Mammary epithelial cell (primary cell): ENCODE measurements around the gene ISOC2.

Experiments used
- CTCF ChIP-seq, 2 donors: IDR thresholded peaks in 1 of 2; conservative IDR thresholded peaks in 1 of 2; 2 replicates each; pipeline ENCODE4 v1.5.1; 2011 to 2012; ENCODE audit warnings: inconsistent platforms in 2 of 2, low read length in 2 of 2, mild to moderate bottlenecking in 2 of 2, control low read depth in 1 of 2, low read depth in 1 of 2; ENCODE audit not compliant: insufficient read depth in 1 of 2; ENCODE audit errors: extremely low read depth in 1 of 2
- EZH2 ChIP-seq: IDR thresholded peaks from 2 replicates; pipeline ENCODE4 v1.6.1; 2012; ENCODE audit warnings: low read length, inconsistent platforms, borderline replicate concordance

DNA sequence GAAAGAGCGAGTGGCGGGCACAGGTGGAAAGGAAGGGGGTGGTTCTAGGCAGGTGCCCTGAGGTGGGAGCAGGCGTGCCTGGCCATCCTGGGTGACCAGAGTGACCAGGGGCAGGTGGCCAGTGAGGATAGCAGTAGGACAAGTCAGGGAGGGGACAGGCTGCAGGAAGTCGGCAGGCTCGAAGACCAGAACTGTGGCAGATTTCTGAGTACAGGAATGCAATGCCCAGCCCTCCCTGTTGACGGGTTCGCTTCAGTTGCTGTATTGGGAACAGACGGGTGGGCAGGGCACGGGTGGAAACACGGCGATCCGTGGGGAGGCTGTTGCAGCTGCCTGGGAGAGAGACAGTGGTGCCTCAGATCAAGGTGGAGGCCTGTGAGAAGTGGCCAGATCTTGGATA lies 16.9 kb upstream of the ISOC2 start:
- TF ChIP-seq CTCF (conservative IDR thresholded peaks at IDR 0.05 in 1 of 2, IDR thresholded peaks at IDR 0.05 in 1 of 2; ENCODE audit: extremely low read depth in 1 of 2, insufficient read depth in 1 of 2, low read depth in 1 of 2, low read length in 2 of 2) = no peak
- TF ChIP-seq EZH2 = no peak
